K562 (cell line): ENCODE data around the gene BRSK1. TPM values are rescaled to one million over a fixed set of nuclear protein-coding genes. Genes with fewer than 3 reads are reported as not detected.

Experiments used
- GTF3C2 ChIP-seq: IDR thresholded peaks from 3 replicates; pipeline ENCODE4 v1.6.1; 2011; ENCODE audit warnings: borderline replicate concordance, mild to moderate bottlenecking, moderate library complexity; ENCODE audit not compliant: insufficient read length; ENCODE audit errors: extremely low read depth
- IRF9 ChIP-seq: fragments of 450-650 bp; IDR thresholded peaks from 2 replicates; pipeline ENCODE4 v1.6.1; 2016; ENCODE audit warnings: missing biosample characterization, missing genetic modification characterization
- L3MBTL2 ChIP-seq: fragments of 450-650 bp; IDR thresholded peaks from 2 replicates; pipeline ENCODE4 v1.6.1; 2016; ENCODE audit warnings: mild to moderate bottlenecking, moderate library complexity
- MAFG ChIP-seq: fragments of 450-650 bp; conservative IDR thresholded peaks from 2 replicates; pipeline ENCODE4 v1.6.1; 2016; ENCODE audit warnings: missing genetic modification characterization, missing compliant biosample characterization
- MBD2 ChIP-seq: sonication (generic); IDR thresholded peaks from 2 replicates; pipeline ENCODE4 v1.6.1; 2016; ENCODE audit warnings: low read depth, borderline replicate concordance
- NCOR1 ChIP-seq: fragments of 450-650 bp; IDR thresholded peaks from 2 replicates; pipeline ENCODE4 v1.6.1; 2016; ENCODE audit warnings: mild to moderate bottlenecking, moderate library complexity
- RBM34 ChIP-seq: fragments of 200-400 bp; formaldehyde crosslinking; IDR thresholded peaks from 2 replicates; pipeline ENCODE4 v1.6.1; 2018; ENCODE audit warnings: low read length, borderline replicate concordance; ENCODE audit not compliant: insufficient read depth
- SIX5 ChIP-seq, 2 experiments: IDR thresholded peaks; 2 replicates each; pipeline ENCODE4 v1.6.1; 2011; ENCODE audit warnings: low read length in 2 of 2, borderline replicate concordance in 1 of 2, low read depth in 1 of 2, mild to moderate bottlenecking in 1 of 2, moderate library complexity in 1 of 2; ENCODE audit not compliant: insufficient read depth in 1 of 2
- SRSF3 ChIP-seq: fragments of 200-400 bp; formaldehyde crosslinking; IDR thresholded peaks from 2 replicates; pipeline ENCODE4 v1.6.1; 2016; ENCODE audit warnings: mild to moderate bottlenecking, low read length, moderate library complexity; ENCODE audit not compliant: insufficient read depth
- STAT6 ChIP-seq: sonication (generic); formaldehyde crosslinking; IDR thresholded peaks from 2 replicates; pipeline ENCODE4 v1.8.1; 2023; ENCODE audit warnings: mild to moderate bottlenecking, missing genetic modification reagents
- TRIM25 ChIP-seq: fragments of 450-650 bp; IDR thresholded peaks from 2 replicates; pipeline ENCODE4 v1.7.0; 2016; ENCODE audit warnings: borderline replicate concordance
- ZBTB9 ChIP-seq: fragments of 450-650 bp; formaldehyde crosslinking; IDR thresholded peaks from 2 replicates; pipeline ENCODE4 v1.4.0; 2020; ENCODE audit warnings: mild to moderate bottlenecking, moderate library complexity
- ZFP91 ChIP-seq: sonication (generic); formaldehyde crosslinking; IDR thresholded peaks from 2 replicates; pipeline ENCODE4 v1.8.0; 2022; ENCODE audit warnings: mild to moderate bottlenecking, missing genetic modification reagents
- ZNF444 ChIP-seq: fragments of 250-450 bp; sonication (Bioruptor Pico); IDR thresholded peaks from 2 replicates; pipeline ENCODE4 v1.4.0; 2020; ENCODE audit warnings: mild to moderate bottlenecking, moderate library complexity
- polyA plus RNA-seq, 8 experiments: library from polyadenylated mRNA; depleted of rRNA in 4 of 8; stranded (reverse) in 5 of 8; unstranded in 3 of 8; fragments of >200 nt; fragmentation: Nextera tagmentation in 2 of 8; fragmentation: Illumina TruSeq in 1 of 8; extraction: Ambion mirVana in 2 of 8; extraction: Trizol in 1 of 8; gene quantifications; 2 replicates each; pipeline versions ENCODE4 v1.2.1 to v1.2.3, GENCODE V29; 2011 to 2014; ENCODE audit warnings: inconsistent platforms in 1 of 8, missing spikeins in 1 of 8
- total RNA-seq, 7 experiments: library from RNA; depleted of rRNA in 6 of 7; stranded (reverse); fragments of >200 nt in 6 of 7; fragmentation: Illumina TruSeq in 2 of 7; extraction: Trizol in 2 of 7; gene quantifications; 2 replicates each; pipeline versions ENCODE4 v1.2.1 to v1.2.3, GENCODE V29; 2011 to 2021; ENCODE audit warnings: low replicate concordance in 1 of 7

Gene BRSK1
- total and polyA plus RNA-seq, 9 of the 15 experiments (the other 6 are each of a cell fraction or from before 2014, with no cell fraction given) = 1.7 to 9.3 (median 3.8) TPM; not detected in 2

GRCh38 chr19:55319785-55320184 lies 36.0 kb downstream of the BRSK1 start (continued):
- TF ChIP-seq ZFP91 (CRISPR knock-in tag) (no peak), GTF3C2 (no peak), ZBTB9 (CRISPR knock-in tag) (no peak), L3MBTL2 (peak; percentile 20; the same call in 1 of the 2 replicates), NCOR1 (no peak), TRIM25 (no peak), SIX5 (IDR thresholded peaks at IDR 0.05; ENCODE audit: borderline replicate concordance in 1 of 2, insufficient read depth in 1 of 2, low read depth in 1 of 2, low read length in 2 of 2) (peak; percentile 95 to 97), MAFG (tag) (no peak), SRSF3 (no peak), MBD2 (0 out of 2 replicates have a peak, but pooled peaks have one; percentile 63), IRF9 (tag) (no peak), ZNF444 (CRISPR knock-in tag) (no peak), RBM34 (no peak), STAT6 (no peak)
